NCI-H2081 (cell line): ENCODE data around the gene NDUFS2.
"Not testable (repeated sequence)": the region's sequence is repeated elsewhere in the genome, so short reads cannot be mapped to it uniquely, and the experiment has no call there.

ENCODE experiments used
- DNase-seq, 2 experiments: peaks; one replicate each; lab custom pipeline; 2025; lab: John Stamatoyannopoulos, UW

Gene NDUFS2

DNA sequence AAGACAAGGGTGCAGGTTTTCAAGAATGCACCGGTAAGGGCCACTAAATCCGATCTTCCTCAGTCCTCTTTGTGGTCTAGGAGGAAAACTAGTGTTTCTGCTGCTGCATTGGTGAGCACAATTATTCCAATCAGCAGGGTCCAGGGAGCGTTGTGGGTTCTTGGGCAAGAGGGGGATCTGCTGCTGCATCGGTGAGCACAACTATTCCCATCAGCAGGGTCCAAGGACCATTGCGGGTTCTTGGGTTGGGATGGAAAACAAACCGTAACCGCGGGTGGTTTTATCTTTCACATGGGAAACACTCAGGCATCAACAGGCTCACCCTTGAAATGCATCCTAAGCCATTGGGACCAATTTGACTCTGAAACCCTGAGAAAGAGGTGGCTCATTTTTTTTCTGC is 49.4 kb downstream of the NDUFS2 start:
- no peak for DNase-seq

DNA sequence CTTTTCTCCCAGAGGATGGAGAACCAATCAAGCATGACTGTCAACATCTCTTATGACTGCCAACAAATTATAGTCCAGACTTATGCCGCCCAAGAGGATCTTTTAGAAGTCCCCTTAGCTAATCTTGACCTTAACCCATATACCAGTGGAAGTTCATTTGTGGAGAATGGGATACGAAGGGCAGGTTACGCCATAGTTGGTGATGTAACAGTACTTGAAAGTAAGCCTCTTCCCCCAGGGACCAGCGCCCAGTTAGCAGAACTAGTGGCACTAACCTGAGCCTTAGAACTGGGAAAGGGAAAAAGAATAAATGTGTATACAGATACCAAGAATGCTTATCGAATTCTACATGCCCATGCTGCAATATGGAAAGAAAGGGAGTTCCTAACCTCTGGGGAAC is 53.1 kb downstream of the NDUFS2 start:
- not testable (repeated sequence) for DNase-seq

DNA sequence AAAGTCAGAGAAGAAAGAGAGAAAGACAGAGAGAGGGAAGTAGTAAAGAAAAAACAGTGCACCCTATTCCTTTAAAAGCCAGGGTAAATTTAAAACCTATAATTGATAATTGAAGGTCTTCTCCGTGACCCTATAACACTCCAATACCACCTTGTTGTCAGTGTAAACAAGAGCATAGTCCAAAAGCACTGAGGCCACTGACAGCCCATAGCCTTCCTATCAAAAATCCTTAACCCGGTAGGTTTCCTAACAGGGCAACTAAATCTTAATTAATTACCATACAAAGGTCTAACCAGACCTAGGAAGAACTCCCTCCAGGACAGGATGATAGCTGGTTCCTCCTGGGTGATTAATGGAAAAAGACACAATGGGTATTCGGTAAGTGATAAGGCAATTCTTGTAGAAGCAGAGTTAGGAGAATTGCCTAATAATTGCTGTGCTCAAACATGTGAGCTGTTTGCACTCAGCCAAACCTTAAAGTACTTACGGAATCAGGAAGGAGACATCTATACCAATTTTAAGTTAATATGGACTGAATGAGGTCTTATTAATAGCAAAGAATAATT is 53.9 kb downstream of the NDUFS2 start:
- not testable (repeated sequence) for DNase-seq

DNA sequence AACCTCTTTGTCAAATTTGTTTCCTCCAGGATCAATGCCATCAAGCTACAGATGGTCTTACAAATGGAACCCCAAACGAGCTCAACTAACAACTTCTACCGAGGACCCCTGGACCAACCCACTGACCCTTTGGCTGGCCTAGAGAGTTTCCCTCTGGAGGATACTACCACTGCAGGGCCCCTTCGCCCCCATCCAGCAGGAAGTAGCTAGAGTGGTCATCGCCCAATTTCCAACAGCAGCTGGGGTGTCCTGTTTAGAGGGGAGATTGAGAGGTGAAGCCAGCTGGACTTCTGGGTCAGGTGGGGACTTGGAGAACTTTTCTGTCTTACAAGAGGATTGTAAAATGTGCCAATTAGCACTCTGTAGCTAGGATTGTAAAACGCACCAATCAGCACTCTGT is 54.9 kb downstream of the NDUFS2 start:
- DNase-seq = not testable (repeated sequence)

DNA sequence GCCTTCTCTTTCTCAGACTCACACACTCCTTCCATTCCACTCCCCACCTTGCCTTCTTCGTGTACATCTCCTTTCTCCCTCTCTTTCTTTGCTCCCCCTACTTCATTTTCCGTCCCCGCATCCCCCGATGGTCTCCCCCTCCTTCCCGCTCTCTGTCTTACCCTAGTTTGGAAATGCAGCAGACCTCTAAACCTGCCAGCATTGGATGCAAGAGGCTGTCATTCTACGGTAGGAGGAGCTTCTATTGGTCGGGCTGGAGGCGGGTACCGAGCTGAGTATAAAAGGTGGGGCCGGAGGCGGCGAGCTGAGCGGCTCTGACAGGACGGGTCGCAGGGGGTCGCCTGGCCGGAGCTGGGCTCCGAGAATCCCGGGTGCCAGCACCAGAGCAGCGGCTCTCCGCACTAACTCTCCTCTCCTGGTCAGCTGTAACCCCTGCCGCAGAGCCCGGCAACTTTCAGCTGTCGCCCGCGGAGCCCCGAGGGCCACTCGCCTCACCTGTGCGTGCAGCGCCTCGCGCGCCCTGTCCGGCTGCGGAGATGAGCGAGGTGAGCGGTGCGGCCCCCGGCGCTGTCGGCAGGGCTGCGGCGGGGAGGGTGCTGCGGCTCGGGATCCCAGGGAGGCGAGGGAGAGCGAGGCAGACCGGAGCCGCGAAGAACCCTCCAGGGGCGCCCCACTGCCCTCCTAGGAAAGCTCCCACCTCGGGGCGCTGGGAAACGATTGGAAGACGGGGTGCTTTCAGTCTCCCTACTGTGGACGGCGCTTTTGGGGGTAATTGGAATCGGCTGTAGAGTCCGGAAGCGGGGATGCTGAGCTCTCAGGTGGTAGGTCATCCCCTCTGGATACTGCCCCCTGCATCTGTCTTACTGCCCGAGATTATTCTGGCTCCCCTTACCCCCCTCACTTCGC is 56.5 kb downstream of the NDUFS2 start, which contains the start of gene PCP4L1:
Gene PCP4L1, plus strand, starts transcription at position 307 of the 906 bp plus-strand sequence. Its CDS starts 230 bp downstream, at position 537.
- DNase-seq = peak; percentile 23 to 40

DNA sequence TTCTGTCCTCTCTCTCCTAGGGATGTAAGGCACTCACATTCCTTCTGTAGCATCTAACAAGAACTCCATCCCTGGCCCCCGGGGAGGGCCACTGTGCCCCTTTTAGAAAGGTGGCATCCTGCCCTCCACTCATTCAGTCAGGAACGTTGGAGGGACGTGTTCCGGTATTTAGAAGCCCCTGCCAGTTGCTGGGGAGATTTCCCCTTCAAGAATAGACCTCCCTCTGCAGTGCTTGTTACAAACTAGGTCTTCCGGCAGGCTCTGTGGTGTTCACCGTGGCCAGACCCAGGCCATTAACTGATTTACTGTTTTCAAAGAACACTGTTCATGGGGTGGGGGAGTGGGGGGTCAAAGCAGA is 57.2 kb downstream of the NDUFS2 start:
- no peak for DNase-seq

DNA sequence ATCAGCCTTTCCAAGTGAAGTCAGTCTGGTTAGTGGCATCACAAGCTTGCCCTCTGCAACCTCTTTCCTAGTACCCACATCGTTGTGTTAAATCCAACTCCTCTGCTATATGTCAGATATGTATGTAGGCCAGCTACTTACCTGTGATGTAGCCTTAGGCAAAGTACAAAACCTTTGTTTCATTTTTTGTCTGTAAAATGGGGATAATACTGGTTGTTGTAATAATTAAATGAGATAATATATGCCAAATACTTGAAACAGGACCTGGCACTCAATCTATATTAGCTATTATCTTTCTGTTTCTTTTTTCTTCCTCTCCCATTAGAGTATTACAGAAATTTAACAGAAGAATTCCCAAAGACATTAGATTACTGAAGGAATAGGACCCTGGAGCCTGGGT is 57.6 kb downstream of the NDUFS2 start:
- no peak for DNase-seq

DNA sequence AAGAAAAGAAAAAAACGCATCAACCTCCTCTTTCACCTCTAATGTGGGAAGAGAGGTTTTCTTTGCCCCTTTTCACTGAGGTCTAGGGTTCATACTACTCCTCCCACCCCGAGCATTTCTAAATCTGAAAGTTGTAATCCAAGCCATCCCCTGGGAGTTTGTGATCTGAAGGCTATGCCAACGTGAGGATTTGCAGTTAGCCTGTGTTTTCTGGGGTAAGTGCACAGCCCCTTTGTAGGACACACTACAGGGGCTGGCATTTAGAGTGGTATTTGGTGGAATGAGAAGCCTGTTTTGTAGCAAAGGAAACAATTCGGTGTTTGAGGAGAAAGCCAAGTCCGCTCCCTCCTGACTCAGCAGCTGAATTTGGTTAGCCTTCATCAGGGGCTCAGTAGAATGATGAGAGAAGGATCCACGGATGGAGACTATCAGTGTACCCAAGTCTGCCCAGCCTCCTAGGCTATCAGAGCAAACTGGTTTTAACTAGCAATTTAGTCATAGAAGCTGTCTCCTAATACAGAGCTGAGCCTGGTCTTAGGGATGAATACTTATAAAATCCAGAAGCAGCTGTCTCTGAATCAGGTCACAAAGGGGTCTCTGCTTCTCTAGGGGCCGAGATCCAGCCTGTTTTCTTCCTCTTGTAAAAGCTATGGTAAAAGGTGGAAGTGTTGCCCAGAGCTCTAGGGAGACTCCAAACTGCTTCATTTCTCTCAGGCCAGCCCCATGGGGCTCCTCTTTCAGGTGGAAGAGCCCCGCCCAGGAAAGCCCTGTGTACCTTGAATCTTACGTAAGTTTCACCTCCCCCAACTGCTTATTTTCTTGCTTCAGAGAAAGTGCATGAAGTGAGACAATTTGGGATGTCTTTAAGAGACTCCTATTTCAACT is 58.5 kb downstream of the NDUFS2 start:
- no peak for DNase-seq

DNA sequence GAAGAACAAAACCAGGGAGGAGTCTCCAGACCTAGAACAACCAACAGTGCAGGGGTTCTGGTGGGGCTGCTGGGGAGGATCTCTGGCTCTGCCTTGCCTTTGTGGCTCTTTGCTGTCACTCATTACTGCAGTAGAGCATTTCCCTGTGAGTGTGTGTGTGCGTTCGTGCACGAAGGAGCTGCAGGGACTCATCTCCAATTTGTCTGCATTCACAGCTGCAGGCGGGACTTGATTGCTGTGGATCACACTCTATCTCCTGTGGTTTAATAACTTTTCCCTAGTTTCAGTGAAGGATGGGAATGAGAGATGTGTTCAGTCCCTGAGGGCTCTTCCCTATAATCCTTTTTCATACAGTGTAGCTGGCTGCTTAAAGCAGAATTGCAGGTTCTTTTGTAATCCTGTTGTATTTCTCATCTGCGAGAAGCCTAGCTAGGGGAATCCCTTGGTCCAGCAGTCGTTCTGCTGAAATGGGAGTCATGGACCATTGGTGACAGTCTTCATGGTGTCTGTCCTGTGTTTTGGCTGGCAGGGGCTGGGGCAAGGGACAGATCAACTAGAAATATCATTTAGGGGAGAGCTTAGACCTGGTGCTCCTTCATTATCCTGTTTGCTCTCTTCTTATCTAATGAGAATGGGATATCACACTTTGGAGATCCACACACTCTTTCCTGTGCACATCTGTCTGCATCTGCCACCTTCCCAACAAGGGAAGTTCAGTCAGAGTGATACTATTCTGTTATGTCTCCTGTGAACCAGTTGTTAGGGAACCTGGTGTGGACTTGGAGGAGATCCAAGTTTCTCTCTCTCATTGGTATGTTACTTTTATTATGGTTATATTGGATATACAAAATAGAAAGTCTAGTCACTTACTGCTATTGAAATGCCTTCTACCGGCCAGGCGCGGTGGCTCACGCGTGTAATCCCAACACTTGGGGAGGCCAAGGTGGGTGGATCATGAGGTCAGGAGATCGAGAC is 59.4 kb downstream of the NDUFS2 start:
- DNase-seq = no peak
